IPS-15b (cell line): Measurements from ENCODE around the gene SYP.

ENCODE experiments used
- H3K27me3 ChIP-seq: one replicate; pipeline ENCODE4 v1.6.1; 2013; ENCODE audit warnings: low read length; ENCODE audit not compliant: control insufficient read depth, insufficient read depth
- H3K36me3 ChIP-seq: one replicate; pipeline ENCODE4 v1.6.1; 2013; ENCODE audit warnings: low read length; ENCODE audit not compliant: control insufficient read depth, insufficient read depth
- H3K4me1 ChIP-seq: one replicate; pipeline ENCODE4 v1.6.1; 2013; ENCODE audit warnings: mild to moderate bottlenecking, low read length; ENCODE audit not compliant: control insufficient read depth, insufficient read depth
- H3K4me3 ChIP-seq: one replicate; pipeline ENCODE4 v1.5.1; 2013; ENCODE audit warnings: low read depth, low read length
- H3K9ac ChIP-seq: one replicate; pipeline ENCODE4 v1.6.1; 2013; ENCODE audit warnings: low read depth, mild to moderate bottlenecking, low read length
- H3K9me3 ChIP-seq: one replicate; pipeline ENCODE4 v1.6.1; 2013; ENCODE audit warnings: mild to moderate bottlenecking, low read length; ENCODE audit not compliant: control insufficient read depth, insufficient read depth

SYP gene

GRCh38 chrX:49233887-49234555 is 34.0 kb upstream of the SYP start:
- Histone ChIP-seq H3K4me3 (no peak overlapping the region), H3K36me3 (no peaks in the 10 kb centered on the region), H3K4me1 (no peaks in the 10 kb centered on the region), H3K9ac (no peak overlapping the region), H3K9me3 (no peaks in the 10 kb centered on the region), H3K27me3 (no peaks in the 10 kb centered on the region)

- Histone ChIP-seq H3K4me3 (no peak within 1 kb of the TSS), H3K9me3 (no peaks in the 10 kb centered on the region), H3K4me1 (no peaks in the 10 kb centered on the region), H3K27me3 (no peaks in the 10 kb centered on the region), H3K9ac (no peak within 1 kb of the TSS), H3K36me3 (no peaks in the 10 kb centered on the region)
These were observed 33.2 kb upstream of the SYP start, which contains the start of gene CACNA1F for GRCh38 chrX:49233176-49233575. Gene CACNA1F (minus strand): TSS chrX:49233340. CDS start chrX:49233309, 31 bp downstream.

GRCh38 chrX:49232525-49232924 is 32.5 kb upstream of the SYP start:
- H3K9me3 ChIP-seq, result peaks cover 3% of the 10 kb centered on the region
- no peaks in the 10 kb centered on the region for H3K36me3 ChIP-seq
- H3K27me3 ChIP-seq, result no peaks in the 10 kb centered on the region
- no peak overlapping the region for H3K9ac ChIP-seq
- no peaks in the 10 kb centered on the region for H3K4me1 ChIP-seq
- no peak overlapping the region for H3K4me3 ChIP-seq

- no peaks in the 10 kb centered on the region for H3K27me3 ChIP-seq
- H3K4me3 ChIP-seq, result peak overlapping the region; percentile 62
- H3K9ac ChIP-seq, result no peak overlapping the region
- peaks cover 3% of the 10 kb centered on the region for H3K9me3 ChIP-seq
- H3K36me3 ChIP-seq, result no peaks in the 10 kb centered on the region
- H3K4me1 ChIP-seq, result no peaks in the 10 kb centered on the region
These were observed 31.5 kb upstream of the SYP start for GRCh38 chrX:49231333-49232000.

- H3K4me3 ChIP-seq, result peak overlapping the region; percentile 62
- H3K9me3 ChIP-seq, result peaks cover 3% of the 10 kb centered on the region
- no peak overlapping the region for H3K9ac ChIP-seq
- no peaks in the 10 kb centered on the region for H3K36me3 ChIP-seq
- H3K27me3 ChIP-seq, result no peaks in the 10 kb centered on the region
- no peaks in the 10 kb centered on the region for H3K4me1 ChIP-seq
These were observed 30.7 kb upstream of the SYP start for GRCh38 chrX:49230500-49231232.

GRCh38 chrX:49228185-49228584 is 28.2 kb upstream of the SYP start:
- Histone ChIP-seq H3K4me3 (no peak overlapping the region), H3K9ac (no peak overlapping the region), H3K36me3 (no peaks in the 10 kb centered on the region), H3K4me1 (no peaks in the 10 kb centered on the region), H3K27me3 (peaks cover 2% of the 10 kb centered on the region), H3K9me3 (peaks cover 3% of the 10 kb centered on the region)

GRCh38 chrX:49227726-49228125 is 27.7 kb upstream of the SYP start:
- no peaks in the 10 kb centered on the region for H3K36me3 ChIP-seq
- H3K9me3 ChIP-seq, result peaks cover 3% of the 10 kb centered on the region
- H3K27me3 ChIP-seq, result peaks cover 2% of the 10 kb centered on the region
- H3K9ac ChIP-seq, result no peak overlapping the region
- no peaks in the 10 kb centered on the region for H3K4me1 ChIP-seq
- no peak overlapping the region for H3K4me3 ChIP-seq

- Histone ChIP-seq H3K4me3 (no peak overlapping the region), H3K9me3 (peaks cover 3% of the 10 kb centered on the region)
These were observed 27.0 kb upstream of the SYP start for GRCh38 chrX:49226946-49227345.

GRCh38 chrX:49225858-49226257 is 25.9 kb upstream of the SYP start:
- H3K4me1 ChIP-seq, result no peaks in the 10 kb centered on the region
- H3K36me3 ChIP-seq, result no peaks in the 10 kb centered on the region
- peaks cover 2% of the 10 kb centered on the region for H3K27me3 ChIP-seq
- H3K9ac ChIP-seq, result no peak overlapping the region
- peaks cover 3% of the 10 kb centered on the region for H3K9me3 ChIP-seq
- no peak overlapping the region for H3K4me3 ChIP-seq

More at GRCh38 chrX:49226946-49227345, 27.0 kb upstream of the SYP start:
- no peak overlapping the region for H3K9ac ChIP-seq
- peaks cover 2% of the 10 kb centered on the region for H3K27me3 ChIP-seq
- no peaks in the 10 kb centered on the region for H3K36me3 ChIP-seq
- no peaks in the 10 kb centered on the region for H3K4me1 ChIP-seq

GRCh38 chrX:49221868-49222267 is 21.9 kb upstream of the SYP start:
- Histone ChIP-seq H3K27me3 (peaks cover 2% of the 10 kb centered on the region), H3K4me1 (no peaks in the 10 kb centered on the region), H3K4me3 (no peak overlapping the region), H3K9me3 (no peaks in the 10 kb centered on the region), H3K36me3 (no peaks in the 10 kb centered on the region), H3K9ac (no peak overlapping the region)

GRCh38 chrX:49220100-49220499 is 20.1 kb upstream of the SYP start:
- H3K4me1 ChIP-seq, result no peaks in the 10 kb centered on the region
- no peak overlapping the region for H3K4me3 ChIP-seq
- no peaks in the 10 kb centered on the region for H3K9me3 ChIP-seq
- peaks cover 2% of the 10 kb centered on the region for H3K27me3 ChIP-seq
- H3K9ac ChIP-seq, result no peak overlapping the region
- H3K36me3 ChIP-seq, result no peaks in the 10 kb centered on the region
